IPS DF 6.9 (cell line): ENCODE results near the gene HELZ.

Experiments
- DNase-seq: peaks from one replicate; pipeline ENCODE4 v3.0.0-alpha.2; 2013; ENCODE audit warnings: low read depth, low spot score
- H3K27ac ChIP-seq: one replicate; pipeline ENCODE4 v1.5.1; 2013; ENCODE audit warnings: low read length, control low read depth
- H3K27me3 ChIP-seq: 2 replicates; pipeline ENCODE4 v1.6.1; 2013; ENCODE audit warnings: mild to moderate bottlenecking, low read length; ENCODE audit not compliant: control insufficient read depth, insufficient read depth
- H3K36me3 ChIP-seq: 2 replicates; pipeline ENCODE4 v1.6.1; 2013; ENCODE audit warnings: low read length; ENCODE audit not compliant: control insufficient read depth, insufficient read depth
- H3K4me1 ChIP-seq: 2 replicates; pipeline ENCODE4 v1.6.1; 2013; ENCODE audit warnings: low read length; ENCODE audit not compliant: control insufficient read depth, insufficient read depth
- H3K4me3 ChIP-seq: 2 replicates; pipeline ENCODE4 v1.5.1; 2013; ENCODE audit warnings: mild to moderate bottlenecking, low read length
- H3K9me3 ChIP-seq: 2 replicates; pipeline ENCODE4 v1.6.1; 2013; ENCODE audit warnings: low read length, inconsistent platforms; ENCODE audit not compliant: control insufficient read depth, insufficient read depth
- WGBS: extraction: QIAGEN DNeasy Blood & Tissue Kit; methylation state at CpG from one replicate; pipeline ENCODE4 v1.1.7; 2013; ENCODE audit warnings: mixed read lengths, missing lambda C conversion rate; ENCODE audit not compliant: insufficient read length, insufficient coverage; 5-methylcytosine and 5-hydroxymethylcytosine counted together

HELZ gene

DNA sequence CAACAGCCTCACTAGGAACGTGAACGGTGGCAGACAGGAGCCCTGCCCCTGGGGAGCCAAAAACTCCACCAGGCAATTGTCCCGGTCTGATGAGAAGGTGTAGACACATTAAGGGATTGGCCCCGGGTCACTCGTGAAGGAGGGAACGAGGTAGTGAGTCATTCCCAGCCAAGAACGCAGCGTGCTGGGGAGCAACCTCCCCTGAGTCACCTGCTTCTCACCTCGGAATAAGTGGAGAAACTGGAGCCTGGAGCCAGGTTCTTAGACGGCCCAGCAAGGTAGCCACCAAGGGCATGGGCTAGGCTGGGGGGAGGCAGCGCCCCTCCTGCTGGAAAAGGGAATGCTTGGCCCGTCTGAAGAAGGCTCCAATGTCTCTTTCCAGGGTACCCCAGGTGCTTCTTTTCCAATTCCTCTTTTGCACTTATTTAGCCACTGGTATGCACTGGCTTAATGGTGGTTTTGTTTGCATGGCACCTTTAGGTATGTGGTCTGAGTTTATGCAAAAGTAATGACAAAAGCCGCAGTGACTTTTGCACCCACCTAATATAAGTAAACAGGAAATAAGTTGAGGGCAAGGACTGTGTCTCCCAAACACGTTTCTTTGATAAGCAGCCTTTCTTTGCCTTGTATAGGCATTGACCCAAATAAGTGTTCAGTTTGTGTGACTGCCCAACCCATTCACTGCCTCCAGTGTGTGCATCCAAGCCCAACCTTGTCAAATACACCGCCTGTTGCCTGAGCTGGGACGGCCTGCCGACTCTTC is 1.8 kb upstream of the HELZ start:
- Histone ChIP-seq H3K27me3 (no peaks in the 10 kb centered on the region), H3K27ac (no peak overlapping the region), H3K4me3 (peak overlapping the region; percentile 96; the same call in 1 of the 2 replicates), H3K36me3 (no peaks in the 10 kb centered on the region), H3K9me3 (no peaks in the 10 kb centered on the region), H3K4me1 (peaks cover 3% of the 10 kb centered on the region)
- DNase-seq: no peak
- WGBS: no CpG with 5 or more reads among the region's 17 CpGs

DNA sequence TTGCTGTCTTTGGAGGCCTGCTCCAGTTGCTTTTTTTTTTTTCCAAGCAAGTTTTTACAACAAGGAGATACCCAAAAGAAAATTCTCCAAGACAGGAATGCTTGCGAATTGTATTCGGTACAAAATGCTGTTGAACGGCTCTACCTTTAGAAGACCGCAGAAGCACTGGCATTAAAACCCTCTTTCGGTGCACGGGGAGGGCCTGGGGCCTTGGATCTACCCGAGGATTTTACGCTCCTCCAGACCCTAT is 1.3 kb upstream of the HELZ start:
- no peaks in the 10 kb centered on the region for H3K9me3 ChIP-seq
- H3K27me3 ChIP-seq: no peaks in the 10 kb centered on the region
- H3K27ac ChIP-seq: no peak overlapping the region
- no peak for DNase-seq
- no peaks in the 10 kb centered on the region for H3K36me3 ChIP-seq
- H3K4me3 ChIP-seq: peak overlapping the region; percentile 96
- H3K4me1 ChIP-seq: peaks cover 3% of the 10 kb centered on the region
- WGBS: no CpG with 5 or more reads among the region's 8 CpGs

DNA sequence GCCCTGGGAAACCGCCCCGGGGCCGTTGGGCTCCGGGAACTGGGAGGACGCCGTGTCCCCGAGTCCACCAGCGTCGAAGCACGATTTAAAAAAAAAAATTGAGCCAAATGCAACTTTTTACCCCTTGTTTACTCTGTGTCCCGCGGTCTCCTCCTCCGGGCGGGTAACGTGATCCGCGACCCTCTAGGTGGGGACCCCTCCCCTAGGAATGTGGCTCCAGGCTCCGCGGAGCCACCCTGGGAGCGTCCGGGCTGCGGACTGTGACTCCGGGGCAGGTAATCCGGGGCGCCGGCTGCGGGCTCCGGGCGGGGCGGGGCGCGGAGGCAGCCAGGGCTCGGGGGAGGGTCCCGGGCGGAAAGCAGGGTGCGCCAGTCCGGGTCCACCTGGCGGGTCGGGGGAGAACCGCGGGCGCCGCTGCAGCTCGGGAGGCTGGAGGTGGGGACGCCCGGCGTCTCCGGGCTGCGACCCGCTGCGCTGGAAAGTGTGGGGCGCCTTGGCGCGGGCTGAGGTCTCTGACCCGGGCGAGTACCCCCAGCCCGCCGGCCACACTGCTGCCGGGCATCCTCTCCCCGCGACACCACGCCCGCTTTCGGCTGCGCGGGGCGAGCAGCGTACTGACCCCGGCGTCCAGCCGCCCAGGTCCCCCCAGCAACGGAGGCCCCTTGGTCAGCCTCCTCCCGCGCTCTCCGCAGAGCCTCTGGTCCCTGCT is 852 bp upstream of the HELZ start:
- DNase-seq: no peak
- Histone ChIP-seq H3K27me3 (no peaks in the 10 kb centered on the region), H3K4me3 (peak overlapping the region; percentile 96), H3K36me3 (no peaks in the 10 kb centered on the region), H3K4me1 (peaks cover 3% of the 10 kb centered on the region), H3K9me3 (no peaks in the 10 kb centered on the region), H3K27ac (no peak overlapping the region)
- no CpG with 5 or more reads among the region's 75 CpGs for WGBS

DNA sequence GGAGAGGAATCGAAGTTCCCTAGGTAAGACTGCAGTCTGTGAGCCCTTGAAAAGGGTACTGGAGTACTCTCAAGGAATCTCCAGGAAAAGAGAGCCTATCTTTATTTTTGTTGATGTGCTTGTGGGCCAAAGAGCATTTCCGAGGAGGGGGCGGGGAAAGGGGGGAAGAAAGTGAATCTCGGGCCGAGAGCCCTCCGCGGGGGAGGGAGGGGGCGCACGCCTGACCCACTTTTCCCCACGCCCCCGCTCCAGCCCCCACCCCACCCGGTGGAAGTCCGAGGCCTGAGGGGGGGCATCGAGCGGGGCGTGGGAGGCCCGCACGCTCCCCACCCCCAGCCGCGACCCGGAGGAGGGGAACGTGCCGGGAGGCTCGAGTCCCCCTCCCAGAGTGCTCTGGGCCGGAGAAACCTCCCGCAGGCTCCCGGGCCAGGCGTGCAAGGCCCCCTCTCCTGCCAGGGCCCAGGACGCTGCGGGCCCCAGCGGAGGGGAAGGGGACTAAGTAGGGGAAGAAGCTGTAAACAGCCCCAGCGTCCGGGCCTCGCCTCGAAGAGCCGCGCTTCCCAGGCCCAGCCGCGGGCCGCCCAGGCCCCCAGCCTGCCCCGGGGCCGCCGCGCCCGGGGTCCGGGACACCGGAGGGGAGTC is 444 bp downstream of the HELZ start:
- no peaks in the 10 kb centered on the region; the same call in 1 of the 2 replicates for H3K36me3 ChIP-seq
- H3K4me1 ChIP-seq: peaks cover 3% of the 10 kb centered on the region
- H3K27ac ChIP-seq: no peak overlapping the region
- peak overlapping the region; percentile 96 for H3K4me3 ChIP-seq
- H3K27me3 ChIP-seq: no peaks in the 10 kb centered on the region
- WGBS: no CpG with 5 or more reads among the region's 47 CpGs
- H3K9me3 ChIP-seq: no peaks in the 10 kb centered on the region
- no peak for DNase-seq

DNA sequence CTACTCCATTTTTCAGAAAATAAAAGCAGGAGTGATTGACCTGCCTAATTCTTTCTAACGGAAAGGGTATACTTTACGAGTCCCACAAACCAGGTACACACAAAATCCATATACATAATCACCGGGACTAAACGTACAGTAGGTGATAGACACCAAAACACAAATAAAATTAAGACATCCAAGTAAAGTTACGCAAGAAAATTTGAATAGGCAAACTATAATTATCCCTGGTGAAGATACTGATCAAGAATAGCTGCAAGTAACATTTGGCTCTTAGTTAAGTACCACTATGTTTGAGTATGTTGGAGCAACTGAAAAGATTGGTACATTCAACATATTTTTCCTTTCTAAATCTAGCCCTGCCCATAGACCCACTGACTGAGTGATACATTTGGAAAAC is 1.7 kb downstream of the HELZ start:
- peaks cover 3% of the 10 kb centered on the region for H3K4me1 ChIP-seq
- no CpG with 5 or more reads among the region's 5 CpGs for WGBS
- no peaks in the 10 kb centered on the region for H3K27me3 ChIP-seq
- DNase-seq: no peak
- no peaks in the 10 kb centered on the region for H3K9me3 ChIP-seq
- H3K36me3 ChIP-seq: peaks cover 3% of the 10 kb centered on the region; the same call in 1 of the 2 replicates
- H3K27ac ChIP-seq: no peak overlapping the region
- H3K4me3 ChIP-seq: no peak overlapping the region

DNA sequence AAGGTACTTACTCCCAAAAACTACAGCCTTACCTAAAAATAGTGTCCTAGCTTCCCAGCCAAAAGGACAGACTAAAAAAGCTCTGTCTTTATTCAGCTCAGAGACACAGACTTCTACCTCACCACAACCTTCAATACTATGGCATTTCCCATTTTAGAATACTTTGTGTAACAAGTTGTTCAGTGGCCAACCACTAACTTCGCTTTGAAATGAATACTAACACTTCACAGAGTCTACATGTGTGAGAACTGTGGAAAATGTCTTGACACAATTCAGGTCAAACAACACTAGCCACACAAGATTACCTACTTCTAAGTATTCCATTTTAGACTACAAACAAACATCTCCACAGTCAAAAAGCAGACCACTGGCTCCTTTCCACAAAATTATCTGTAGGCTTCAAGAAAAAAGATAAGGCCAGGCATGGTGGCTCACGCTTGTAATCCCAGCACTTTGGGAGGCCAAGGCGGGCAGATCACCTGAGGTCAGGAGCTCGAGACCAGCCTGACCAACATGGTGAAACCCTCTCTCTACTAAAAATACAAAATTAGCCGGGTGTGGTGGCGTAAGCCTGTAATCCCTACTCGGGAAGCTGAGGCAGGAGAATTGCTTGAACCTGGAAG is 3.2 kb downstream of the HELZ start:
- peaks cover 3% of the 10 kb centered on the region; the same call in 1 of the 2 replicates for H3K36me3 ChIP-seq
- no peak overlapping the region for H3K27ac ChIP-seq
- H3K4me1 ChIP-seq: no peaks in the 10 kb centered on the region; the same call in 1 of the 2 replicates
- no peak for DNase-seq
- no CpG with 5 or more reads among the region's 7 CpGs for WGBS
- H3K9me3 ChIP-seq: no peaks in the 10 kb centered on the region
- no peaks in the 10 kb centered on the region for H3K27me3 ChIP-seq
- no peak overlapping the region for H3K4me3 ChIP-seq

DNA sequence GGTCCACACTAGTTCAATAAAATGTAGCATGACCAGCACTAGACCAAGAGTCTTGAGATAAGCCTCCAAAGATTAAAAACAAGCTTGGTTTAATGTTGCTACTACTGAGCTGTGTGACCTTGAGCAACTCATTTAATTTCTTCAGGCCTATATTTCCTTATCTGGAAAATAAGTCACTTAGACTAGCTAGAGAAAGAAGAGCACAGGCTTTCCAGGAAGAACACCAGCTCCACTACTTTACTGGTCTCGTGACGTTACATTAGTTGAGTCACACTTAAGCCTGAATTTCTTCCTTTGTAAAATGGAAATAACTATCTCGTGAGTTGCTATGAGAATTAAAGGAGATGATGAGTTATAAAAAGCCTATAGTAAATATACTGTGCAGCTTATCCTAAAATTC is 5.4 kb downstream of the HELZ start:
- H3K27ac ChIP-seq: no peak overlapping the region
- WGBS: no CpG with 5 or more reads among the region's 3 CpGs
- no peaks in the 10 kb centered on the region for H3K9me3 ChIP-seq
- DNase-seq: no peak
- peaks cover 3% of the 10 kb centered on the region; the same call in 1 of the 2 replicates for H3K36me3 ChIP-seq
- no peaks in the 10 kb centered on the region for H3K4me1 ChIP-seq
- no peaks in the 10 kb centered on the region for H3K27me3 ChIP-seq
- no peak overlapping the region for H3K4me3 ChIP-seq

DNA sequence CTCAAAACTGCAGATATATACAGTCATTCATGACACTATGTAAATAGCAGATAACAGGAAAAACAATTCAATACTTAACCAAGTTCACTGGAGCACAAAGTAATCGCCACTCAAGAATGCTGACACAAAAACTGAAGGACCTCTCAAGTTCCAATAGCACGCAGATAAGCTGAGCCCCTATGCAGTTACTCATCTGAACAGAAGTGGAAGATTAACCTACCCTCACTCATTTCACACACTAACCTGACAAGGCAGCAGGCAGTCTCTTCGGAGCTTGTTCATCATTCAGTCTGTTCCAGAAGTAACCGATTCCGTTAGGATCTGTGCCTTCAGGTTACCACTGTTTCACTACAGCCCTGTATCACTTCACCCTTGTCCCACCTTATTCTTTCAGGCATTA is 6.0 kb downstream of the HELZ start:
- Histone ChIP-seq H3K27ac (no peak overlapping the region), H3K4me3 (no peak overlapping the region), H3K27me3 (no peaks in the 10 kb centered on the region), H3K9me3 (no peaks in the 10 kb centered on the region), H3K36me3 (peaks cover 3% of the 10 kb centered on the region; the same call in 1 of the 2 replicates), H3K4me1 (no peaks in the 10 kb centered on the region)
- no CpG with 5 or more reads among the region's 5 CpGs for WGBS
- no peak for DNase-seq

DNA sequence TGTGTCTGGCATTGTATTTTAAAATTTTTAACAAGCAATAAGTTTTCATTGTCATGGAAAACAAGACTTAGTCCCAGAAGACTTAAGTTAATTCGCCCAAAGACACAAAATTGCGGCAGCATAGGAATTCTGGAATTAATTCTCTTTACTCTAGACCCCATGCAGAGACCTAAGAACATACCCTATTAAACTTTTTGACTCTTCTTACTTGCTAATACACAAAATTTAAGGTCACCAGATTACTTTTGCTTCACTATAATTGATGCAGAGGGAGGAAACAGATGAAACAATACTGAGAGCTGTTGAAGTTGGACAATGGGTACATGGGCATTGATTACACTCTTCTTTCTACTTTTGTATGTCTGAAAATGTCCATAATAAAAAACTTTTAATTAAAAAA is 12.6 kb downstream of the HELZ start:
- DNase-seq: no peak
- H3K27ac ChIP-seq: no peak overlapping the region
- no peaks in the 10 kb centered on the region for H3K36me3 ChIP-seq
- no CpG with 5 or more reads among the region's 2 CpGs for WGBS
- H3K27me3 ChIP-seq: no peaks in the 10 kb centered on the region
- H3K4me3 ChIP-seq: no peak overlapping the region
- H3K4me1 ChIP-seq: no peaks in the 10 kb centered on the region
- H3K9me3 ChIP-seq: no peaks in the 10 kb centered on the region

DNA sequence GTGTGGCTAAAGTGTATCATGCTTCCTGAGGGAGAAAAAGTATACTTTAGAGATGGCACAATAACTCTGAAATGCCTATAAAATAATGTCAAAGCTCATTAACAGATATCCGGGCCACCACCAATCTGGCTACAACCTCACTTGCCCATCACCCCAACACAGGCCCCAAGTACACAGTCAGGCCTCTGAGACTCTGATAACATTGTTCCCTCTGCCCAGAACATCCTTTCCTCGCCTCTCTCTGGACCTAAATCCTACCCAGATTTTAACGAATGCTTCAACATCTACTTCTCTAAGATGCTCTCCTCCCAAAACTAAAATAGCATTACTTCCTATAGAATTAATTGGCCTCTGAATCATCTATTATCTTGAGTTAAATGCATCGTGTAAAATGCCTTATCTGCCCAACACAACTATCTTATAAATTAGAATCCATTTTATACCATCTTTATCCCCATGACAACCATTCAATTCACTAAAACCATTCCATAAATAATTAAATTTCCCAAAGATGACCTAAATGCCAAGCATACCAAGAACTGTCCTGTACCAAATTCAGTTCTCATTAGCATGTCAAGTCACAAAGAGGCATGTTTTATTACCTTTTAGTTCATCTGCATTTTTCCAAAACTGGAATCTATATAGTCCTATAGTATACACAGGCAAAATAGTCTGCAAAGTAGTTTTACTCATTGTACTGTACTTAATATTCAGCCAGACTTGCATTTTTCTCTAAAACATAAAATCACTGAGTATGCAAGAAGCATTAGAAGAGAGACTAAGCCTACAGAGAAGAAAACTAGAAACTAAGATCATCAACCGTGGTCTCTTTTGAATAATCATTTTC is 15.7 kb downstream of the HELZ start:
- Histone ChIP-seq H3K36me3 (no peaks in the 10 kb centered on the region), H3K27me3 (no peaks in the 10 kb centered on the region), H3K4me3 (no peak overlapping the region), H3K27ac (no peak overlapping the region), H3K4me1 (no peaks in the 10 kb centered on the region), H3K9me3 (no peaks in the 10 kb centered on the region)
- no peak for DNase-seq
- WGBS: no CpG with 5 or more reads among the region's 5 CpGs
